IMR-90 (cell line): ENCODE results near the gene FAF1. TPM values are rescaled to one million over a fixed set of nuclear protein-coding genes. Genes with fewer than 3 reads are reported as not detected.

Experiments used
- ATAC-seq: fragments of 200-7000 bp; cut with Tn5 transposase; 2 replicates; pipeline ENCODE4 v1.9.1; 2020; ENCODE audit warnings: low read depth, mild to moderate bottlenecking, moderate library complexity
- BruUV-seq: library from RNA; stranded (reverse); fragments of 400-500 nt; replicated peaks from 2 replicates; lab custom pipeline; 2021; lab: Mats Ljungman, UMichigan
- CTCF ChIA-PET: fragments of 300-600 bp; formaldehyde crosslinking; extraction: SDS; loops from one replicate; lab custom pipeline; 2021; ENCODE audit warnings: antibody characterized with exemption; lab: Yijun Ruan, JAX
- POLR2A ChIA-PET: fragments of 300-600 bp; sonication (Branson Sonifier 250); formaldehyde crosslinking; loops from one replicate; lab custom pipeline; 2022; ENCODE audit warnings: antibody characterized with exemption; ENCODE audit not compliant: unreplicated experiment; lab: Charles Lee
- DNase-seq: peaks from one replicate; pipeline ENCODE4 v3.0.0; 2013
- H2AFZ ChIP-seq: replicated peaks from 2 replicates; pipeline ENCODE3; 2013; ENCODE audit warnings: low read length, mild to moderate bottlenecking; ENCODE audit not compliant: poor library complexity
- H2AK5ac ChIP-seq: 2 replicates; pipeline ENCODE4 v1.6.1; 2013; ENCODE audit warnings: low read depth, low read length, inconsistent platforms
- H2AK9ac ChIP-seq: replicated peaks from 2 replicates; pipeline ENCODE3; 2013; ENCODE audit warnings: mild to moderate bottlenecking, low read depth, low read length, moderate library complexity; ENCODE audit not compliant: poor library complexity
- H2BK120ac ChIP-seq: 2 replicates; pipeline ENCODE4 v1.6.1; 2013; ENCODE audit warnings: low read depth, low read length, inconsistent platforms
- H2BK15ac ChIP-seq: 3 replicates; pipeline ENCODE4 v1.6.1; 2013; ENCODE audit warnings: low read depth, low read length, inconsistent platforms
- H2BK20ac ChIP-seq: 2 replicates; pipeline ENCODE4 v1.6.1; 2013; ENCODE audit warnings: low read depth, mild to moderate bottlenecking, inconsistent platforms, low read length, moderate library complexity
- H2BK5ac ChIP-seq: 2 replicates; pipeline ENCODE4 v1.6.1; 2013; ENCODE audit warnings: mild to moderate bottlenecking, low read depth, low read length, inconsistent platforms; ENCODE audit not compliant: poor library complexity, severe bottlenecking
- H3K14ac ChIP-seq: replicated peaks from 2 replicates; pipeline ENCODE4 v1.6.1; 2013; ENCODE audit warnings: low read depth, low read length, inconsistent platforms
- H3K18ac ChIP-seq: 2 replicates; pipeline ENCODE4 v1.6.1; 2013; ENCODE audit warnings: low read depth, low read length, control low read depth
- H3K23ac ChIP-seq: 2 replicates; pipeline ENCODE4 v1.6.1; 2013; ENCODE audit warnings: low read depth, low read length, inconsistent platforms
- H3K27ac ChIP-seq: 2 replicates; pipeline ENCODE4 v1.5.1; 2013; ENCODE audit warnings: mild to moderate bottlenecking, control low read depth, low read length; ENCODE audit not compliant: insufficient read depth
- H3K27me3 ChIP-seq: 2 replicates; pipeline ENCODE4 v1.6.1; 2013; ENCODE audit warnings: low read length; ENCODE audit not compliant: control insufficient read depth, insufficient read depth
- H3K36me3 ChIP-seq: 2 replicates; pipeline ENCODE4 v1.6.1; 2013; ENCODE audit warnings: low read length, mixed read lengths; ENCODE audit not compliant: control insufficient read depth, insufficient read depth
- H3K4ac ChIP-seq: 2 replicates; pipeline ENCODE4 v1.6.1; 2013; ENCODE audit warnings: low read depth, low read length, inconsistent platforms
- H3K4me1 ChIP-seq: 2 replicates; pipeline ENCODE4 v1.6.1; 2013; ENCODE audit warnings: low read length, mixed read lengths; ENCODE audit not compliant: control insufficient read depth, insufficient read depth
- H3K4me2 ChIP-seq: 2 replicates; pipeline ENCODE4 v1.6.1; 2013; ENCODE audit warnings: low read depth, mild to moderate bottlenecking, control low read depth, low read length, moderate library complexity
- H3K4me3 ChIP-seq: 2 replicates; pipeline ENCODE4 v1.5.1; 2013; ENCODE audit warnings: low read depth, mild to moderate bottlenecking, control low read depth, low read length, moderate library complexity; ENCODE audit not compliant: insufficient read depth
- H3K56ac ChIP-seq: 2 replicates; pipeline ENCODE4 v1.6.1; 2013; ENCODE audit warnings: low read length, inconsistent platforms; ENCODE audit not compliant: insufficient read depth; ENCODE audit errors: extremely low read depth
- H3K79me1 ChIP-seq, 2 experiments: 2 replicates each; pipeline ENCODE4 v1.6.1; 2013; ENCODE audit warnings: low read length in 2 of 2, inconsistent platforms in 1 of 2, low read depth in 1 of 2
- H3K9ac ChIP-seq: 2 replicates; pipeline ENCODE4 v1.6.1; 2013; ENCODE audit warnings: low read depth, low read length, control low read depth
- H3K9me1 ChIP-seq: 2 replicates; pipeline ENCODE4 v1.6.1; 2013; ENCODE audit warnings: low read length, inconsistent platforms; ENCODE audit not compliant: insufficient read depth
- H3K9me3 ChIP-seq: 2 replicates; pipeline ENCODE4 v1.6.1; 2013; ENCODE audit warnings: low read length; ENCODE audit not compliant: control insufficient read depth, insufficient read depth
- H4K20me1 ChIP-seq: 2 replicates; pipeline ENCODE4 v1.6.1; 2013; ENCODE audit warnings: low read length, inconsistent platforms; ENCODE audit not compliant: insufficient read depth
- H4K5ac ChIP-seq: 2 replicates; pipeline ENCODE4 v1.6.1; 2013; ENCODE audit warnings: mild to moderate bottlenecking, low read depth, low read length, control low read depth
- H4K8ac ChIP-seq, 2 experiments: 2 replicates each; pipeline ENCODE4 v1.6.1; 2013; ENCODE audit warnings: low read depth in 2 of 2, low read length in 2 of 2, control low read depth in 1 of 2, inconsistent platforms in 1 of 2
- H4K91ac ChIP-seq: 2 replicates; pipeline ENCODE4 v1.6.1; 2013; ENCODE audit warnings: low read depth, low read length, inconsistent platforms; ENCODE audit not compliant: insufficient read depth
- FOS ChIP-seq: fragments of 150-350 bp; IDR thresholded peaks from 2 replicates; pipeline ENCODE4 v1.6.1; 2016; ENCODE audit warnings: low read depth, low read length
- RFX5 ChIP-seq: IDR thresholded peaks from 2 replicates; pipeline ENCODE4 v1.8.0; 2012; ENCODE audit warnings: low read depth, mild to moderate bottlenecking, low read length, moderate library complexity
- WGBS, 2 experiments: methylation state at CpG; one replicate each; pipeline versions ENCODE4 v1.1.5 to v1.1.7; 2013; ENCODE audit warnings: missing lambda C conversion rate in 2 of 2; ENCODE audit not compliant: insufficient read length in 1 of 2; ENCODE audit errors: extremely low coverage in 2 of 2; 5-methylcytosine and 5-hydroxymethylcytosine counted together
- dilution Hi-C: fragments of 300-500 bp; cut with HindIII; formaldehyde crosslinking; loops from one replicate; pipeline ENCODE4 v1.14.3; 2018; ENCODE audit warnings: low sequenced_read_pairs; ENCODE audit not compliant: unreplicated experiment
- in situ Hi-C: fragments of 300-500 bp; cut with MboI; formaldehyde crosslinking; loops from 3 replicates; pipeline ENCODE4 v1.14.3; 2019; ENCODE audit warnings: low sequenced_read_pairs, inconsistent platforms, mixed read lengths
- intact Hi-C: fragments of 100-400 bp; cut with micrococcal nuclease; formaldehyde crosslinking; loops from 2 replicates; pipeline ENCODE4 v1.10.0; 2022
- polyA plus RNA-seq, 3 experiments: library from polyadenylated mRNA; depleted of rRNA; stranded (reverse); fragments of >200 nt; gene quantifications; 2 replicates each; pipeline ENCODE4 v1.2.3, GENCODE V29; 2012; ENCODE audit warnings: low replicate concordance in 1 of 3
- total RNA-seq: library from RNA; depleted of rRNA; stranded (reverse); fragments of >200 nt; gene quantifications from 2 replicates; pipeline ENCODE4 v1.2.3, GENCODE V29; 2012
- TF ChIP-seq, protein P1 (sequence below): conservative IDR thresholded peaks from 2 replicates; pipeline ENCODE4 v1.5.1; 2012; ENCODE audit warnings: mild to moderate bottlenecking, low read depth, low read length, improper control_type of control experiment

FAF1 gene
- total and polyA plus RNA-seq, 2 of the 4 experiments (the other 2 are of a cell fraction), result 18.8 to 72.9 TPM

DNA sequence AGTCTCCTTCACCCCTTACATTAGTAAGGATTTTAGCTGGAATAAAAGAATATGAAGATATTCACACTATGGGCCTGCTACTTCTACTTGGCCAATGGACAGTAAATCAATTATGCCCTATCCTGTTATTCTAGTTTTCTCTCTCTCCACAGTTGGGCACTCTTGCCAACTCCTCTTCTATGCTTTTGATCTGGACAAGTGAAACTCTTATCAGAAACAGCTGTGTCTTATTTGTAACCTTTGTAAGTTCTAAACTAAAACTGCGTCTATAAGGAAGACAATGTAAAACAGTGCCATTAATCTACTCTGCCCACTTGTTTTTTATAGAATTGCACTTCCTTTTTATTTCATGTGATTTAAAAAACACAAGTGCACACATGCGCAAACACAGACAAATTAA lies 292.8 kb downstream of the FAF1 start:
- H3K27ac ChIP-seq, result no peak overlapping the region
- no peak overlapping the region for H4K8ac ChIP-seq
- H2AFZ ChIP-seq, result no peak overlapping the region
- no peak overlapping the region for H2AK9ac ChIP-seq
- DNase-seq (no peak), ATAC-seq (no peak)
- TF ChIP-seq FOS (no peak), RFX5 (no peak)
- TF ChIP-seq, protein P1, sequence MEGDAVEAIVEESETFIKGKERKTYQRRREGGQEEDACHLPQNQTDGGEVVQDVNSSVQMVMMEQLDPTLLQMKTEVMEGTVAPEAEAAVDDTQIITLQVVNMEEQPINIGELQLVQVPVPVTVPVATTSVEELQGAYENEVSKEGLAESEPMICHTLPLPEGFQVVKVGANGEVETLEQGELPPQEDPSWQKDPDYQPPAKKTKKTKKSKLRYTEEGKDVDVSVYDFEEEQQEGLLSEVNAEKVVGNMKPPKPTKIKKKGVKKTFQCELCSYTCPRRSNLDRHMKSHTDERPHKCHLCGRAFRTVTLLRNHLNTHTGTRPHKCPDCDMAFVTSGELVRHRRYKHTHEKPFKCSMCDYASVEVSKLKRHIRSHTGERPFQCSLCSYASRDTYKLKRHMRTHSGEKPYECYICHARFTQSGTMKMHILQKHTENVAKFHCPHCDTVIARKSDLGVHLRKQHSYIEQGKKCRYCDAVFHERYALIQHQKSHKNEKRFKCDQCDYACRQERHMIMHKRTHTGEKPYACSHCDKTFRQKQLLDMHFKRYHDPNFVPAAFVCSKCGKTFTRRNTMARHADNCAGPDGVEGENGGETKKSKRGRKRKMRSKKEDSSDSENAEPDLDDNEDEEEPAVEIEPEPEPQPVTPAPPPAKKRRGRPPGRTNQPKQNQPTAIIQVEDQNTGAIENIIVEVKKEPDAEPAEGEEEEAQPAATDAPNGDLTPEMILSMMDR, result no peak
- H4K20me1 ChIP-seq, result no peaks in the 10 kb centered on the region
- WGBS, 2 experiments, result 83% methylated on average over 1 of the region's 2 CpGs; no CpG with 5 or more reads in 1 of the 2 experiments
- H3K4me3 ChIP-seq, result no peak overlapping the region
- H3K18ac ChIP-seq, result no peak overlapping the region
- H2BK120ac ChIP-seq, result no peak overlapping the region
- no peak overlapping the region for H2AK5ac ChIP-seq
- peaks cover 5% of the 10 kb centered on the region for H3K9me1 ChIP-seq
- no peak overlapping the region for H3K4me2 ChIP-seq
- no peak overlapping the region for H3K14ac ChIP-seq
- in situ Hi-C loops, result no loop called here
- no peak overlapping the region for H2BK15ac ChIP-seq
- no peak overlapping the region for H4K5ac ChIP-seq
- H3K9ac ChIP-seq, result no peak overlapping the region
- peaks cover 9% of the 10 kb centered on the region for H3K4me1 ChIP-seq
- no peak overlapping the region for H3K4ac ChIP-seq
- H3K56ac ChIP-seq, result no peak overlapping the region
- BruUV-seq, result no TSS peak
- no peaks in the 10 kb centered on the region for H3K27me3 ChIP-seq
- H4K91ac ChIP-seq, result no peak overlapping the region
- POLR2A ChIA-PET, result interaction anchor here (0.5 kb wide), 1 partner anchor 111 kb away, joined by 3 read pairs; no protein-coding TSS in a partner anchor
- H3K9me3 ChIP-seq, result no peaks in the 10 kb centered on the region
- no peak overlapping the region for H2BK5ac ChIP-seq
- intact Hi-C loops, result no loop called here
- H2BK20ac ChIP-seq, result no peak overlapping the region
- dilution Hi-C loops, result no loop called here
- CTCF ChIA-PET, result no interaction called here
- no peak overlapping the region for H3K23ac ChIP-seq
- H3K79me1 ChIP-seq, result peaks cover 5 to 6% of the 10 kb centered on the region in 2 experiments; a peak in 3 of 4 replicates
- H3K36me3 ChIP-seq, result no peaks in the 10 kb centered on the region
